Breast epithelium (tissue), 4 donors: ENCODE measurements around the gene LMTK3. TPM values are rescaled to one million over a fixed set of nuclear protein-coding genes. Genes with fewer than 3 reads are reported as not detected.

Source experiments
- DNase-seq, 2 donors: peaks; one replicate each; pipeline ENCODE4 v3.0.0-alpha.2; 2019; ENCODE audit warnings: low spot score in 2 of 2
- H3K27ac ChIP-seq, 2 donors: fragments of 200-600 bp; sonication (generic) in 1 of 2; one replicate each; pipeline ENCODE4 v1.5.1; 2016 to 2019; ENCODE audit warnings: mild to moderate bottlenecking in 1 of 2
- H3K27me3 ChIP-seq, 2 donors: fragments of 200-600 bp; sonication (generic) in 1 of 2; one replicate each; pipeline versions ENCODE4 v1.5.1 to v1.6.0; 2017 to 2019; ENCODE audit warnings: control low read depth in 1 of 2, mild to moderate bottlenecking in 1 of 2
- H3K36me3 ChIP-seq: fragments of 200-600 bp; one replicate; pipeline ENCODE4 v1.5.1; 2019
- H3K4me1 ChIP-seq, 2 donors: fragments of 200-600 bp; sonication (generic); one replicate each; pipeline ENCODE4 v1.5.1; 2016 to 2019; ENCODE audit warnings: control low read depth in 1 of 2
- H3K4me3 ChIP-seq, 3 donors: fragments of 200-600 bp; sonication (generic); 1 replicate in 2 of 3; 2 replicates in 1 of 3; pipeline ENCODE4 v1.5.1; 2016 to 2019; ENCODE audit warnings: mild to moderate bottlenecking in 3 of 3, moderate library complexity in 2 of 3
- H3K9me3 ChIP-seq, 2 donors: fragments of 200-600 bp; sonication (generic) in 1 of 2; one replicate each; pipeline ENCODE4 v1.5.1; 2016 to 2019; ENCODE audit warnings: control low read depth in 1 of 2
- CTCF ChIP-seq, 3 donors: fragments of 450-650 bp; IDR thresholded peaks; one replicate each; pipeline ENCODE4 v1.5.1; 2016 to 2017; ENCODE audit warnings: antibody characterized with exemption in 3 of 3, mild to moderate bottlenecking in 3 of 3, moderate library complexity in 3 of 3
- POLR2A ChIP-seq: fragments of 450-650 bp; IDR thresholded peaks from one replicate; pipeline ENCODE4 v1.6.1; 2016; ENCODE audit warnings: antibody characterized with exemption, mild to moderate bottlenecking, moderate library complexity
- POLR2AphosphoS5 ChIP-seq, 3 donors: sonication (generic); formaldehyde crosslinking; IDR thresholded peaks; one replicate each; pipeline ENCODE4 v1.6.1; 2017; ENCODE audit warnings: antibody characterized with exemption in 3 of 3
- intact Hi-C: fragments of 100-400 bp; cut with DNase I; formaldehyde crosslinking; loops from one replicate; pipeline ENCODE4 v1.15.1; 2023; ENCODE audit warnings: low total_unique reads
- total RNA-seq, 3 donors: library from RNA; depleted of rRNA; stranded (reverse); fragments of >200 nt; gene quantifications; one replicate each; pipeline ENCODE4 v1.1.0, GENCODE V29; 2016

The LMTK3 gene
- total RNA-seq, 3 donors from 2014 or later = 1.3 to 2.9 TPM; not detected in 1

GRCh38 chr19:48468772-48469288 is 42.8 kb downstream of the LMTK3 start:
- TF ChIP-seq CTCF (IDR thresholded peaks at IDR 0.05) (no peak), POLR2AphosphoS5 (IDR thresholded peaks at IDR 0.05) (no peak), POLR2A (no peak)

GRCh38 chr19:48466561-48467325 is 44.9 kb downstream of the LMTK3 start:
- no peaks in the 10 kb centered on the region for H3K36me3 ChIP-seq
- no peak for DNase-seq
- H3K4me3 ChIP-seq = no peak overlapping the region
- no peaks in the 10 kb centered on the region for H3K27me3 ChIP-seq
- TF ChIP-seq POLR2A (no peak), CTCF (IDR thresholded peaks at IDR 0.05) (no peak), POLR2AphosphoS5 (IDR thresholded peaks at IDR 0.05) (no peak)
- H3K27ac ChIP-seq = no peak overlapping the region
- no peaks in the 10 kb centered on the region for H3K9me3 ChIP-seq
- H3K4me1 ChIP-seq = peaks cover 4 to 16% of the 10 kb centered on the region in 2 donors
- intact Hi-C loops = no loop called here

More at GRCh38 chr19:48468772-48469288, 42.8 kb downstream of the LMTK3 start:
- Histone ChIP-seq H3K27ac (peak overlapping the region; percentile 97 to 98), H3K9me3 (no peaks in the 10 kb centered on the region), H3K4me1 (peaks cover 4 to 31% of the 10 kb centered on the region in 2 donors), H3K4me3 (peak overlapping the region; percentile 81 to 96 (median 84)), H3K36me3 (no peaks in the 10 kb centered on the region), H3K27me3 (no peaks in the 10 kb centered on the region)
- peak; percentile 100 for DNase-seq
- intact Hi-C loops = no loop called here

- intact Hi-C loops = no loop called here
- no peak for TF ChIP-seq POLR2A
- no peak for TF ChIP-seq POLR2AphosphoS5 (IDR thresholded peaks at IDR 0.05)
- no peak for TF ChIP-seq CTCF (IDR thresholded peaks at IDR 0.05)
- peaks cover 3% of the 10 kb centered on the region in 2 donors for H3K4me1 ChIP-seq
- no peaks in the 10 kb centered on the region for H3K9me3 ChIP-seq
- no peak for DNase-seq
- no peak overlapping the region for H3K4me3 ChIP-seq
- no peaks in the 10 kb centered on the region for H3K36me3 ChIP-seq
- no peaks in the 10 kb centered on the region for H3K27me3 ChIP-seq
- no peak overlapping the region for H3K27ac ChIP-seq
Measured at GRCh38 chr19:48465215-48465614, 46.4 kb downstream of the LMTK3 start.

GRCh38 chr19:48461982-48462655 is 49.5 kb downstream of the LMTK3 start:
- Histone ChIP-seq H3K36me3 (no peaks in the 10 kb centered on the region), H3K27me3 (no peaks in the 10 kb centered on the region), H3K4me3 (no peak overlapping the region), H3K9me3 (no peaks in the 10 kb centered on the region), H3K27ac (no peak overlapping the region), H3K4me1 (no peaks in the 10 kb centered on the region)
- no peak for TF ChIP-seq POLR2AphosphoS5 (IDR thresholded peaks at IDR 0.05)
- TF ChIP-seq CTCF (IDR thresholded peaks at IDR 0.05) = no peak
- TF ChIP-seq POLR2A = no peak
- DNase-seq = no peak
- intact Hi-C loops = no loop called here

- Histone ChIP-seq H3K4me3 (no peak overlapping the region), H3K9me3 (no peaks in the 10 kb centered on the region), H3K27me3 (no peaks in the 10 kb centered on the region), H3K36me3 (no peaks in the 10 kb centered on the region), H3K4me1 (no peaks in the 10 kb centered on the region), H3K27ac (no peak overlapping the region)
- intact Hi-C loops = no loop called here
- no peak for DNase-seq
- TF ChIP-seq POLR2AphosphoS5 (IDR thresholded peaks at IDR 0.05) (no peak), POLR2A (no peak), CTCF (IDR thresholded peaks at IDR 0.05) (no peak)
Measured at GRCh38 chr19:48461651-48461981, 50.0 kb downstream of the LMTK3 start.
